Neural cell (in vitro differentiated cells): ENCODE data around the gene VAV3. TPM values are rescaled to one million over a fixed set of nuclear protein-coding genes. Genes with fewer than 3 reads are reported as not detected.

Experiments used
- H2AFZ ChIP-seq: fragments of 200-600, 300-800 bp; sonication (generic), shearing (Covaris generic); 2 replicates; pipeline ENCODE4 v1.6.0; 2014; ENCODE audit warnings: low read depth, mild to moderate bottlenecking, antibody characterized with exemption, low read length, moderate library complexity
- H3F3A ChIP-seq: fragments of 200-600 bp; shearing (Covaris generic); 2 replicates; pipeline ENCODE4 v1.6.1; 2016; ENCODE audit warnings: mild to moderate bottlenecking, moderate library complexity, mixed read lengths, antibody characterized with exemption, low read length; ENCODE audit not compliant: insufficient read depth, poor library complexity, severe bottlenecking
- H3K27ac ChIP-seq: fragments of 200-600, 300-800 bp; sonication (generic), shearing (Covaris generic); 2 replicates; pipeline ENCODE4 v1.5.1; 2014; ENCODE audit warnings: mild to moderate bottlenecking, low read length, moderate library complexity
- H3K27me3 ChIP-seq: fragments of 300-800, 200-600 bp; sonication (generic), shearing (Covaris generic); 2 replicates; pipeline ENCODE4 v1.6.0; 2014; ENCODE audit warnings: mild to moderate bottlenecking, low read depth, low read length, moderate library complexity; ENCODE audit not compliant: insufficient read depth
- H3K36me3 ChIP-seq: fragments of 300-800, 200-600 bp; sonication (generic), shearing (Covaris generic); 2 replicates; pipeline ENCODE4 v1.5.1; 2014; ENCODE audit warnings: mild to moderate bottlenecking, antibody characterized with exemption, low read length, moderate library complexity; ENCODE audit not compliant: insufficient read depth
- H3K4me2 ChIP-seq: fragments of 300-800, 200-600 bp; sonication (generic), shearing (Covaris generic); 2 replicates; pipeline ENCODE4 v1.6.0; 2014; ENCODE audit warnings: mild to moderate bottlenecking, low read length
- H3K4me3 ChIP-seq: fragments of 300-800, 200-600 bp; sonication (generic), shearing (Covaris generic); 2 replicates; pipeline ENCODE4 v1.5.1; 2014; ENCODE audit warnings: mild to moderate bottlenecking, low read length, moderate library complexity
- H3K79me2 ChIP-seq: fragments of 200-600 bp; shearing (Covaris generic); replicated peaks from 2 replicates; pipeline ENCODE4 v1.6.0; 2014; ENCODE audit warnings: mild to moderate bottlenecking, low read length, moderate library complexity; ENCODE audit not compliant: insufficient read depth
- H3K9ac ChIP-seq: fragments of 300-800, 200-600 bp; sonication (generic), shearing (Covaris generic); 2 replicates; pipeline ENCODE4 v1.6.1; 2016; ENCODE audit warnings: mild to moderate bottlenecking, low read length, mixed read lengths
- H3K9me2 ChIP-seq: fragments of 200-600 bp; shearing (Covaris generic); 2 replicates; pipeline ENCODE4 v1.6.1; 2016; ENCODE audit warnings: mild to moderate bottlenecking, low read length, mixed read lengths; ENCODE audit not compliant: insufficient read depth
- H3K9me3 ChIP-seq: fragments of 200-600, 300-800 bp; sonication (generic), shearing (Covaris generic); 2 replicates; pipeline ENCODE4 v1.6.1; 2016; ENCODE audit warnings: mild to moderate bottlenecking, mixed run types, low read length, moderate library complexity, mixed read lengths
- H4K20me1 ChIP-seq: fragments of 200-600 bp; shearing (Covaris generic); 2 replicates; pipeline ENCODE4 v1.6.1; 2016; ENCODE audit warnings: mild to moderate bottlenecking, mixed run types; ENCODE audit not compliant: insufficient read depth
- EP300 ChIP-seq: fragments of 450-650 bp; conservative IDR thresholded peaks from 2 replicates; pipeline ENCODE4 v1.6.1; 2014; ENCODE audit warnings: antibody characterized with exemption, mild to moderate bottlenecking, moderate library complexity; ENCODE audit not compliant: poor library complexity, severe bottlenecking
- EZH2 ChIP-seq: fragments of 200-600, 300-800 bp; shearing (Covaris generic), sonication (generic); IDR thresholded peaks from 2 replicates; pipeline ENCODE4 v1.6.1; 2014; ENCODE audit warnings: antibody characterized with exemption, low read length, borderline replicate concordance, mild to moderate bottlenecking; ENCODE audit not compliant: insufficient read depth, poor library complexity, severe bottlenecking
- MXI1 ChIP-seq: fragments of 450-650 bp; conservative IDR thresholded peaks from 2 replicates; pipeline ENCODE4 v1.6.1; 2014; ENCODE audit warnings: antibody characterized with exemption, mild to moderate bottlenecking; ENCODE audit not compliant: poor library complexity, severe bottlenecking
- POLR2AphosphoS5 ChIP-seq: IDR thresholded peaks from 2 replicates; pipeline ENCODE4 v1.6.1; 2012
- RAD21 ChIP-seq: fragments of 450-650 bp; conservative IDR thresholded peaks from 2 replicates; pipeline ENCODE4 v1.6.1; 2014; ENCODE audit warnings: antibody characterized with exemption, mild to moderate bottlenecking, moderate library complexity
- SMC3 ChIP-seq: fragments of 450-650 bp; conservative IDR thresholded peaks from 2 replicates; pipeline ENCODE4 v1.6.1; 2014; ENCODE audit warnings: antibody characterized with exemption, mild to moderate bottlenecking, moderate library complexity; ENCODE audit not compliant: poor library complexity
- TAF1 ChIP-seq: IDR thresholded peaks from 2 replicates; pipeline ENCODE4 v1.6.1; 2012; ENCODE audit warnings: low read depth
- polyA plus RNA-seq: library from polyadenylated mRNA; depleted of rRNA; stranded (reverse); fragments of >200 nt; gene quantifications from 2 replicates; pipeline ENCODE4 v1.2.3, GENCODE V29; 2014
- TF ChIP-seq, protein P1 (sequence below): fragments of 450-650 bp; IDR thresholded peaks from 2 replicates; pipeline ENCODE4 v1.5.1; 2014; ENCODE audit warnings: antibody characterized with exemption, mild to moderate bottlenecking, moderate library complexity; ENCODE audit not compliant: poor library complexity, severe bottlenecking
- TF ChIP-seq, protein P2 (sequence below): IDR thresholded peaks from 2 replicates; pipeline ENCODE4 v1.6.1; 2012; ENCODE audit warnings: borderline replicate concordance

VAV3 gene
- polyA plus RNA-seq, 1 donor from 2014 or later: 7.6 TPM

DNA sequence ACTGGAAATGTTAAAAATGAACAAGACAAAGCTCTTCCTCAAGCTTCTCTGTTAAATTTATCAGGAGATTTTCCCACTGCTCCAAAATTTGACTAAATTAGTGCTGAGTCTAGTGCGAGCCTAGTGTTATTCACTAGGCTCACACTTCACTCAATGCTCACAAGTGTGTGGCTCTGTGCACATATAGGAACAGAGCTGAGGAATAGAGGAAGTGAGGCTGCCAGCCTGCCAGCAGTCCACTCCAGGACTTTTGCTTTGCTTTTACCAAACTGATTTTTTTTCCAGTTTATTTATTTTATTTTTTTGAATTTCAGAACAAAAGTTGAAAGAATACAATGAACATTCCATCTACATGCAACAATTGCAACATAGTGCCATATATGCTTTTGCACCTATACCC lies 87.2 kb downstream of the VAV3 start:
- no peak overlapping the region for H3K4me3 ChIP-seq
- TF ChIP-seq MXI1 (no peak), EZH2 (no peak), RAD21 (no peak), TAF1 (no peak)

DNA sequence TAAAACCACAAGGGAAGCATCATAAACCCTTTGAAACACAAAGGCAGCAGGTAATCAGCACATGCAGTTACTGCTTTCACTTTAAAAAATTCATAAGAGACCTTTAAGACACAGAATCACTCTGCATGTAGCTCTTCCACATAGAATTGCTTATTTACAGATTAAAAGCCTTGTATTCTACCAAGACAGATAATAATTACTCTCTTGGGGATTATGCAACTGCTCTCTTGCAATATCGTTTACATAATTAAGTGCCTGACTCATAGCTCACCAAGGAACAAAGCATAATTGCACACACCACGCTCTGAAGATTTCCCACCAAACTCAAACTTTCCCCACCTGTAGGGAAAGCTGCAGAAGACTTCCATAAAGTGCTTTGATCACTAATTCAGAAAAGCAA lies 87.9 kb downstream of the VAV3 start:
- Histone ChIP-seq H3K27me3 (no peaks in the 10 kb centered on the region), H3K9me2 (no peaks in the 10 kb centered on the region), H3K4me2 (no peak overlapping the region), H3F3A (no peaks in the 10 kb centered on the region), H3K79me2 (no peaks in the 10 kb centered on the region), H3K4me3 (no peak overlapping the region), H3K27ac (no peak overlapping the region), H3K9me3 (no peaks in the 10 kb centered on the region), H2AFZ (no peak overlapping the region), H4K20me1 (no peaks in the 10 kb centered on the region), H3K9ac (no peak overlapping the region), H3K36me3 (no peaks in the 10 kb centered on the region)
- TF ChIP-seq TAF1 (no peak), SMC3 (no peak), EZH2 (no peak), POLR2AphosphoS5 (no peak), EP300 (no peak), RAD21 (no peak), MXI1 (no peak)
- TF ChIP-seq, protein P1, sequence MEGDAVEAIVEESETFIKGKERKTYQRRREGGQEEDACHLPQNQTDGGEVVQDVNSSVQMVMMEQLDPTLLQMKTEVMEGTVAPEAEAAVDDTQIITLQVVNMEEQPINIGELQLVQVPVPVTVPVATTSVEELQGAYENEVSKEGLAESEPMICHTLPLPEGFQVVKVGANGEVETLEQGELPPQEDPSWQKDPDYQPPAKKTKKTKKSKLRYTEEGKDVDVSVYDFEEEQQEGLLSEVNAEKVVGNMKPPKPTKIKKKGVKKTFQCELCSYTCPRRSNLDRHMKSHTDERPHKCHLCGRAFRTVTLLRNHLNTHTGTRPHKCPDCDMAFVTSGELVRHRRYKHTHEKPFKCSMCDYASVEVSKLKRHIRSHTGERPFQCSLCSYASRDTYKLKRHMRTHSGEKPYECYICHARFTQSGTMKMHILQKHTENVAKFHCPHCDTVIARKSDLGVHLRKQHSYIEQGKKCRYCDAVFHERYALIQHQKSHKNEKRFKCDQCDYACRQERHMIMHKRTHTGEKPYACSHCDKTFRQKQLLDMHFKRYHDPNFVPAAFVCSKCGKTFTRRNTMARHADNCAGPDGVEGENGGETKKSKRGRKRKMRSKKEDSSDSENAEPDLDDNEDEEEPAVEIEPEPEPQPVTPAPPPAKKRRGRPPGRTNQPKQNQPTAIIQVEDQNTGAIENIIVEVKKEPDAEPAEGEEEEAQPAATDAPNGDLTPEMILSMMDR: no peak
- TF ChIP-seq, protein P2, sequence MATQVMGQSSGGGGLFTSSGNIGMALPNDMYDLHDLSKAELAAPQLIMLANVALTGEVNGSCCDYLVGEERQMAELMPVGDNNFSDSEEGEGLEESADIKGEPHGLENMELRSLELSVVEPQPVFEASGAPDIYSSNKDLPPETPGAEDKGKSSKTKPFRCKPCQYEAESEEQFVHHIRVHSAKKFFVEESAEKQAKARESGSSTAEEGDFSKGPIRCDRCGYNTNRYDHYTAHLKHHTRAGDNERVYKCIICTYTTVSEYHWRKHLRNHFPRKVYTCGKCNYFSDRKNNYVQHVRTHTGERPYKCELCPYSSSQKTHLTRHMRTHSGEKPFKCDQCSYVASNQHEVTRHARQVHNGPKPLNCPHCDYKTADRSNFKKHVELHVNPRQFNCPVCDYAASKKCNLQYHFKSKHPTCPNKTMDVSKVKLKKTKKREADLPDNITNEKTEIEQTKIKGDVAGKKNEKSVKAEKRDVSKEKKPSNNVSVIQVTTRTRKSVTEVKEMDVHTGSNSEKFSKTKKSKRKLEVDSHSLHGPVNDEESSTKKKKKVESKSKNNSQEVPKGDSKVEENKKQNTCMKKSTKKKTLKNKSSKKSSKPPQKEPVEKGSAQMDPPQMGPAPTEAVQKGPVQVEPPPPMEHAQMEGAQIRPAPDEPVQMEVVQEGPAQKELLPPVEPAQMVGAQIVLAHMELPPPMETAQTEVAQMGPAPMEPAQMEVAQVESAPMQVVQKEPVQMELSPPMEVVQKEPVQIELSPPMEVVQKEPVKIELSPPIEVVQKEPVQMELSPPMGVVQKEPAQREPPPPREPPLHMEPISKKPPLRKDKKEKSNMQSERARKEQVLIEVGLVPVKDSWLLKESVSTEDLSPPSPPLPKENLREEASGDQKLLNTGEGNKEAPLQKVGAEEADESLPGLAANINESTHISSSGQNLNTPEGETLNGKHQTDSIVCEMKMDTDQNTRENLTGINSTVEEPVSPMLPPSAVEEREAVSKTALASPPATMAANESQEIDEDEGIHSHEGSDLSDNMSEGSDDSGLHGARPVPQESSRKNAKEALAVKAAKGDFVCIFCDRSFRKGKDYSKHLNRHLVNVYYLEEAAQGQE: no peak

More for the DNA sequence above, 87.2 kb downstream of the VAV3 start:
- no peaks in the 10 kb centered on the region for H3K36me3 ChIP-seq
- no peak overlapping the region for H3K4me2 ChIP-seq
- H2AFZ ChIP-seq: no peak overlapping the region
- H4K20me1 ChIP-seq: no peaks in the 10 kb centered on the region
- H3K27ac ChIP-seq: no peak overlapping the region
- no peaks in the 10 kb centered on the region for H3F3A ChIP-seq
- no peaks in the 10 kb centered on the region for H3K9me3 ChIP-seq
- no peak overlapping the region for H3K9ac ChIP-seq
- H3K27me3 ChIP-seq: no peaks in the 10 kb centered on the region
- H3K79me2 ChIP-seq: no peaks in the 10 kb centered on the region
- no peaks in the 10 kb centered on the region for H3K9me2 ChIP-seq

DNA sequence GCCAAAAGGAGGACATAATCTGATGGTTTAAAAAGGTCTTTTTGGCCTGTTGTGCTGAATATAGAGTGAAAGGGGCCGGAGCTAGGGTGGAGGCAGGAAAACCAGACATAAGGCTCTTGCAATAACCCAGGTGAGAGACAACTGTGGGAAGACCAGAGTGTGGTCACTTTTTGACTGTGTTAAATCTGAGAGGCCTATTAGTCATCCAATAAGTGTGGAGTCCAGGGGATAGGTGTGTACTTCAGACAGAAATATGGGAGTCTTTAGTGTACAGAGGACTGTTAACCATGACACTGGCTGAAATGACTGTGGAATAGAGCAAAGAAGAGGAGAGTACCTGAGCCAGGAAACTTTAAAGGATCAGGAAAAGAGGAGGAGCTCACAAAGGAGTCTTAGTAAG lies 89.3 kb downstream of the VAV3 start:
- Histone ChIP-seq H3K36me3 (no peaks in the 10 kb centered on the region), H3K27ac (no peak overlapping the region), H3K4me2 (no peak overlapping the region), H3K79me2 (no peaks in the 10 kb centered on the region), H3F3A (no peaks in the 10 kb centered on the region), H4K20me1 (no peaks in the 10 kb centered on the region), H3K27me3 (no peaks in the 10 kb centered on the region), H3K9me3 (no peaks in the 10 kb centered on the region), H2AFZ (no peak overlapping the region), H3K9me2 (no peaks in the 10 kb centered on the region), H3K9ac (no peak overlapping the region), H3K4me3 (no peak overlapping the region)
- TF ChIP-seq RAD21: no peak
- no peak for TF ChIP-seq TAF1
- TF ChIP-seq POLR2AphosphoS5: no peak
- no peak for TF ChIP-seq EP300
- no peak for TF ChIP-seq MXI1
- TF ChIP-seq, protein P2: no peak
- no peak for TF ChIP-seq SMC3
- TF ChIP-seq EZH2: no peak
- TF ChIP-seq, protein P1: no peak
